ENCODE measurements around the gene TP53TG3E.
"Not testable (repeated sequence)": the region's sequence is repeated elsewhere in the genome, so short reads cannot be mapped to it uniquely, and the experiment has no call there.

The TP53TG3E gene

DNA sequence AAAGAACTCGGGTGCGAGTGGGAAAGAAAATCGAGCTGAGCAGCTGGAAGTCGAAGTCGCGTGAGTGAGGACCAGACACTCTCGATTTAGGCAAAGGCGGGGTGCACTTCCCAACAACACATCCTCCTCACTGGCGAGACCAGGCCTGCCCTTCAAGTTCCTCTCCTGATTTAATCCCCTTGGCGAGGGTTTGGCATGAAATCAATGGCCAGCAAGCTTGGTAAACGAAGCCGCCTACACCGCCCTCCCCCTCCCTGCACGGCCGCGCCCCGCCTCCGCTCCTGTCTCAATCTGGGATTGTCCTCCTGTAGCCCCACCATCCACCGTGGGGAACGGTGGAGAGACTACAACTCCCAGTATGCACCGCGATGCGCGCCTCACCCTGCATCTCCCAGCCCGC is at the start of gene TP53TG3E:
Gene TP53TG3E (plus strand): TSS at position 301 of the 400 bp plus-strand sequence. CDS start 68 bp downstream, at position 369.
- DNase-seq (ENCODE audit: low read depth): not testable (repeated sequence)

GRCh38 chr16:33336226-33337012 is 32.3 kb downstream of the TP53TG3E start:
- DNase-seq (ENCODE audit: low read depth): peak; percentile 29

- DNase-seq (ENCODE audit: low read depth): not testable (repeated sequence)
Observed at GRCh38 chr16:33337627-33338542, 33.8 kb downstream of the TP53TG3E start.

- not testable (repeated sequence) for DNase-seq (ENCODE audit: low read depth)
Observed at GRCh38 chr16:33338543-33338951, 34.4 kb downstream of the TP53TG3E start.

DNA sequence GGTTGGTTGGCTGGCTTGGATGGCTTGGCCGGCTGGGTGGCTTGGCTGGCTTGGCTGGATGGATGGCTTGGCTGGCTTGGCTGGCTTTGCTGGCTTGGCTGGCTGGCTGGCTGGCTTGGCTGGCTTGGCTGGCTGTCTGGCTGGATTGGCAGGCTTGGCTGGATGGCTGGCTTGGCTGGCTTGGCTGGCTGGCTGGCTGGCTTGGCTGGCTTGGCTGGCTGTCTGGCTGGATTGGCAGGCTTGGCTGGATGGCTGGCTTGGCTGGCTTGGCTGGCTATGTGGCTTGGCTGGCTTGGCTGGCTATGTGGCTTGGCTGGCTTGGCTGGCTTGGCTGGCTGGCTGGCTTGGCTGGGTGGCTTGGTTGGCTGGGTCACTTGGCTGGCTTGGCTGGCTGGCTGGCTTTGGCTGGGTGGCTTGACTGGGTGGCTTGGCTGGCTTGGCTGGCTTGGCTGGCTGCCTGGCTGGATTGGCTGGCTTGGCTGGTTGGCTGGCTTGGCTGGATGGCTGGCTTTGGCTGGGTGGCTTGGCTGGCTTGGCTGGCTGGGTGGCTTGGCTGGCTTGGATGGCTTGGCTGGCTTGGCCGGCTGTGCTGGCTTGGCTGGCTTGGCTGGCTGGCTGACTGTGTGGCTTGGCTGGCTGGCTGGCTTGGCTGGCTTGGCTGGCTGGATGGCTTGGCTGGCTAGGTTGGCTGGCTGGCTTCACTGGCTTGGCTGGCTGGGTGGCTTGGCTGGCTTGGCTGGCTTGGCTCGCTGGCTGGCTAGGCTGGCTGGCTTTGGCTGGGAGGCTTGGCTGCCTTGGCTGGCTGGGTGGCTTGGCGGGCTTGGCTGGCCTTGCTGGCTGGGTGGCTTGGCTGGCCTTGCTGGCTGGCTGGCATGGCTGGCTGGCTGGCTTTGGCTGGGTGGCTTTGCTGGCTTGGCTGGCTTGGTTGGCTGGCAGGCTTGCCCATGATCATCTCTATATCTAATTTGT is 35.3 kb downstream of the TP53TG3E start:
- not testable (repeated sequence) for DNase-seq (ENCODE audit: low read depth)

Data from activated T-cell treated with anti-CD3 and anti-CD28 coated beads for 1 hour (primary cell).